Fibroblast of pulmonary artery (primary cell): ENCODE results near the gene RAI14.

Source experiments
- DNase-seq: peaks from one replicate; pipeline ENCODE4 v3.0.0-alpha.2; 2010; ENCODE audit warnings: low read depth
- H3K4me3 ChIP-seq: replicated peaks from 2 replicates; pipeline ENCODE4 v1.5.1; 2011; ENCODE audit warnings: low read depth, mild to moderate bottlenecking, control low read depth, low read length, moderate library complexity
- TF ChIP-seq, protein P1 (sequence below): IDR thresholded peaks from 2 replicates; pipeline ENCODE4 v1.5.1; 2011; ENCODE audit warnings: mild to moderate bottlenecking, control low read depth, low read length, inconsistent platforms; ENCODE audit errors: missing control alignments

RAI14 gene

DNA sequence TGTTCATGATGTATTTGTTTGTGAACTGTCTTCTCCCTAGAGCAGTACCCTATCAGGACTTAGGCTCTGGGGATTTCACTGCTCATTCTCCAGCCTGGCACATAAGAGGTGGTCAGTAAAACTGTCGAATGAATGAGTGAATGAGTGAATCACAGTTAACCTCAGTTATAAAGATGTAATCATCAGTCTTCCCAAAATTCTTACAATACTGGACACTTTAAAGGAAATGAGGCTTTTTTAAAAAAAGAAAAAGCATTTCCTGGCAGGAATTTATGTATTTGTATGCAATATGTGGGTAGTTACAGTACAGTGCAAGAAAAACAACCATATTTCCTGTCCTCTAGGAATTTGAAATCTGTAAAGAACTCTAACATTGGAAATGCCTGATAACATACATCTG lies 59.6 kb downstream of the RAI14 start:
- TF ChIP-seq, protein P1, sequence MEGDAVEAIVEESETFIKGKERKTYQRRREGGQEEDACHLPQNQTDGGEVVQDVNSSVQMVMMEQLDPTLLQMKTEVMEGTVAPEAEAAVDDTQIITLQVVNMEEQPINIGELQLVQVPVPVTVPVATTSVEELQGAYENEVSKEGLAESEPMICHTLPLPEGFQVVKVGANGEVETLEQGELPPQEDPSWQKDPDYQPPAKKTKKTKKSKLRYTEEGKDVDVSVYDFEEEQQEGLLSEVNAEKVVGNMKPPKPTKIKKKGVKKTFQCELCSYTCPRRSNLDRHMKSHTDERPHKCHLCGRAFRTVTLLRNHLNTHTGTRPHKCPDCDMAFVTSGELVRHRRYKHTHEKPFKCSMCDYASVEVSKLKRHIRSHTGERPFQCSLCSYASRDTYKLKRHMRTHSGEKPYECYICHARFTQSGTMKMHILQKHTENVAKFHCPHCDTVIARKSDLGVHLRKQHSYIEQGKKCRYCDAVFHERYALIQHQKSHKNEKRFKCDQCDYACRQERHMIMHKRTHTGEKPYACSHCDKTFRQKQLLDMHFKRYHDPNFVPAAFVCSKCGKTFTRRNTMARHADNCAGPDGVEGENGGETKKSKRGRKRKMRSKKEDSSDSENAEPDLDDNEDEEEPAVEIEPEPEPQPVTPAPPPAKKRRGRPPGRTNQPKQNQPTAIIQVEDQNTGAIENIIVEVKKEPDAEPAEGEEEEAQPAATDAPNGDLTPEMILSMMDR, result no peak
- H3K4me3 ChIP-seq, result no peak overlapping the region
- peak; percentile 71 for DNase-seq

DNA sequence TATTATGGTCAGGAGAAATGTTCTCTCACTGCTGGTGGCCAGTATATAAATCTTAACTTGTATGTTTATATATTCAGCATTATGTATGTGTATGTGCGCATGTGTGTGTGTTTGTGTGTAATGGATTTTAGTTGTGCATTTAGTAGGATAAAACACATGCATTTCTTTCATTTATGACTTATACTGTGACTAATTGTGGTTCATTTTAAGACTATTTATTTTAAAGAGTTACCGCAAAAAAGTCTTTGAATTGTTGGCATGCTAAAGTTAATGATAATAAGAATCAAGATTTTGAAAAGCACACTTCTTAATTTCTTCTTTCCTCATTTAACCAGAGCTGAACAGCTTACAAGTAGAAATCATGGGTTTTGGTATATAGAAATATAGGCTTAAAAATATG lies 60.9 kb downstream of the RAI14 start:
- no peak overlapping the region for H3K4me3 ChIP-seq
- no peak for DNase-seq
- TF ChIP-seq, protein P1, result no peak

DNA sequence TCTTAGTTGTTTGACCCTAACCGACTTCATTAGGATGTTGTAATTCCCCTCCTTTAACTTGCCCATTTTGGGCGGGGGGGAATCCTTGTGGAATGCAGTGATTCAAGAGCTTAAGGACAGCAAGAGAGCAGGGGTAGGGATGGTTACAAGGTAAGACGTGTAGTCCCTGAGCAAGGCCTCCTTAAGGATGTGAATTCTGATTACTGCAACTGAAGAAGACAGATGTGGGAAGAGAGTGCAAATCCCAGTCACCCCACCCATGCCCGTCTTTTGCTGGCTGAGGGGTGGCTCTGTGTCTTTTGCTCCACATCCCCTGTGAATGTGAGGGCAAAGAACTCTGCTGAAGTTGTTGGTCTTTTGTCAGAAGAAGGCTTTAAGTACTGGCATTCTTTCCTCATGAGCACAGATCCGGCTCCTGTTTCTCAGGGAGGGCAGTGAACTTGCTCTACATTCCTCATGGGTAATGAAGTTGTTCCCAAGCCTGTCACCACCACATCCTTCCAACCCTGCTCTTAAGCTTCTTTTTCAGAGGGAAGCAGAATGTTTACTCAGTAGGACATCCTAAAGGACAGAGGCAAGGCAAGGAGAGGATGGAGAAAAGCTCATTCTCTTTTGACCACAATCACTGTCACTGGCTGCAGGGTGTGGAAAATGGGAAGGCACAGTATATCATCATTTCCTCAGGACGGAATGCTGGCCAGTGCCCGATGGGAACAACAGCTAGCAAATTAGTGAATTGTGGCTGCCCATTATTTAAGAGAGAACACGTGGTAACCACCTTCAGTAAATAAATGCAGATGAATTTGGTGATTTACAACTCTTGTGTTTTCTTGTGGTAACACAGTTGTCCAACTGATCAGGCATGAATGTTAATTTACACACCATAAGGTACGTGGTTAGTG lies 61.5 kb downstream of the RAI14 start:
- peak; percentile 95 for DNase-seq
- TF ChIP-seq, protein P1, result no peak
- no peak overlapping the region for H3K4me3 ChIP-seq

DNA sequence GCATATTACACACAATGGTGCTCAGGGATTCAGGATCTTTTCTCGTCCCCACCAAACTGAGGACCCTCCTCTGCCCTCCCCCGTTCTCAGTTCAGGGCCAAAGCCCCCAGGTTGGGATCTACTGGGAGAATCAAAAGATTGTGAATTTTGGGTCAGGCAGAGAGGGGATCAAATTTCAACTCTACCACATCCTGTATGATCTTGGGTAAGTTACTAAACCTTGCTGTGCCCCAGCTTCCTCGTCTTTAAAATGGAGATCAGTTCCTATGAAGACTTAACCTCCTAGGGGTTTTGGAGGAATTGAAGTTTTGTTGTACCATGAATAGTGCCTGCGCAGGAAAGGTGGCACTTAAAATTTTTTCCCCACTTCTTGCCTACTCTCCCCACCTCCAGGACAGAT lies 62.4 kb downstream of the RAI14 start:
- H3K4me3 ChIP-seq, result no peak overlapping the region
- TF ChIP-seq, protein P1, result no peak
- DNase-seq, result no peak

DNA sequence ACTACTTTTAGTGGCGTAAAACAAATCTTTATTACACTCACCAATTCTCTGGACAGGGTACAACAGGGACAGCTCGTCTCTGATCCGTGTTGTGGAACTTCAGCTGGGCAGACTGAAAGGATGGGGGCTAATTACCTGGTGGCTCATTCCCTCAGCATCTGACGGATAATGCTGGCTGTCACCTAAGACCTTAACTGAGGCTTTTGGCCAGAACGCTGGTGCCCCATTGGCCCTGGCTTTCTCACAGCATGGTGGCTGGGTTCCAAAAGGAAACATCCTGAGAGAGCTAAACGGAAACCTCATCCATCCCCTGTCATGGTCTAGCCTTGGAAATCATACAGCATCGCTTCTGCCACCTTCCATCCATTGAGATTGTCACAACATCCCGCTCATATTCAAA lies 62.9 kb downstream of the RAI14 start:
- no peak overlapping the region for H3K4me3 ChIP-seq
- DNase-seq, result no peak
- TF ChIP-seq, protein P1, result no peak

DNA sequence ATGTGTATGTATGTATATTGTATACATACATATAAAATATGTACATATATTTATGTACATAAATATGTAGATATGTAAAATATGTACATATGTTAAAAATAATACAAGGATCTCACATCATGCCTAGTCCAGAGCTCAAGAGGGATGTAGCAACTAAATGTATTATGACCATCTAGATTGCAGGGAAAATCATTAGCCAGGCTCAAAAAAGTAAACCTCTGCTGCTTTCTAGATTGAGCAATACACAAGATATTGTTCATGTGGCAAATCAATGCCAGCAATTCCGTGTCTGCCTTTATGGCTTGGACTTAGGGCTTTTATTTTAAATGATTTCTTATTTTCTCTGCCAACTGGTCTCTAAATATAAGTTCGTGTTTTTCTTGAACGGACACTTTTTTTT lies 65.2 kb downstream of the RAI14 start:
- DNase-seq, result peak; percentile 60
- H3K4me3 ChIP-seq, result no peak overlapping the region
- TF ChIP-seq, protein P1, result no peak

DNA sequence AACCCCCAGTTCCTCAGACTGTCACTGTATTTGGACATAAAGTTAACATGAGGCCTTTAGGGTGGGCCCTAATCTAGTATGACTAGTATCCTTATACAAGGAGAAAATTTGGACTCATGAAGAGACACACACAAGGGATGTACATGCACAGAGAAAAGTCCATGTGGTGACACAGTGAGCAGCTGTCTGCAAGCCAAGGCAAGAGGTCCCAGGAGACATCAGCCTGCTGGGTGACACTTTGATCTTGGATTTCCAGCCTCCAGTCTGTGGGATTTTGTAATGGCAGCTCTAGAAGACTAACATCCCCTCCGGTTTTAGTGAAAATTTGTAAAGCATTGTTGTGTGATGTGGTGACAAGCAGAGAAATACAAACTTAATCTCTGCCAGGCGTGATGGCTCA lies 66.1 kb downstream of the RAI14 start:
- no peak overlapping the region for H3K4me3 ChIP-seq
- DNase-seq, result no peak
- TF ChIP-seq, protein P1, result no peak
